ENCODE data around the gene SESTD1.

Gene SESTD1

GRCh38 chr2:179302764-179303571 lies 38.3 kb upstream of the SESTD1 start:
- Histone ChIP-seq H3K79me2 (ENCODE audit: insufficient read depth, low read length) (no peaks in the 10 kb centered on the region), H3K9ac (ENCODE audit: low read depth, low read length, poor library complexity, severe bottlenecking) (no peak overlapping the region), H3K9me2 (replicated peaks; ENCODE audit: low read depth, low read length) (no peaks in the 10 kb centered on the region), H3K36me3 (ENCODE audit: insufficient read depth, low read length) (no peaks in the 10 kb centered on the region), H3F3A (ENCODE audit: low read depth) (no peaks in the 10 kb centered on the region), H3K4me1 (ENCODE audit: insufficient read depth, low read length, poor library complexity, severe bottlenecking) (no peaks in the 10 kb centered on the region), H3K4me2 (ENCODE audit: low read depth, low read length, poor library complexity, severe bottlenecking) (no peak overlapping the region), H4K20me1 (ENCODE audit: insufficient read depth, low read length, poor library complexity, severe bottlenecking) (no peaks in the 10 kb centered on the region), H3K27me3 (ENCODE audit: insufficient read depth, low read length, poor library complexity, severe bottlenecking) (no peaks in the 10 kb centered on the region), H3K4me3 (ENCODE audit: low read length, poor library complexity, severe bottlenecking) (no peak overlapping the region), H2AFZ (ENCODE audit: low read length) (no peak overlapping the region), H3K9me3 (ENCODE audit: insufficient read depth, low read depth, low read length) (peaks cover 4% of the 10 kb centered on the region; the same call in 1 of the 2 replicates)
- TF ChIP-seq CTCF (conservative IDR thresholded peaks at IDR 0.05; ENCODE audit: low read length) (no peak), EZH2phosphoT487 (IDR thresholded peaks at IDR 0.05; ENCODE audit: borderline replicate concordance) (no peak)

- H3K79me2 ChIP-seq (ENCODE audit: insufficient read depth, low read length) = no peaks in the 10 kb centered on the region
Observed at GRCh38 chr2:179302149-179302548, 37.5 kb upstream of the SESTD1 start.

DNA sequence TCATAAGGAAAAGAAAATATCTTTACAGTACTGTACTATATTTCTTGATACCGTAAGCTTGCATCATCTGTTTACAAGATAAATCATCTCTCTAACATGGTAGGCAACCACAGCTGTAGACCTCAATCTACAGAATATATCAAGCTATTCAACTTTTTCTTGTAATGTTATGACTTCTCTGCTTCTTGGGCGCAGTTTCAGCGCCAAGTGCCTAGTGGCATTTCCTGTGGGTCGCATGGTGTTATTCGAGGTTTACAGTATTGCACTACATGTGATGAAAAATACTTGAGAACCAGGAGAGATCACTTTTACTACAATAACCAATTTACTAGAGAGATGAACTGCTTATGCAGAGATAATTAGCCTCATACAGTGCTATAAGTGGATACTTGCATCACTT lies 34.0 kb upstream of the SESTD1 start:
- Histone ChIP-seq H3K9me3 (ENCODE audit: insufficient read depth, low read depth, low read length) (peaks cover 4% of the 10 kb centered on the region; the same call in 1 of the 2 replicates), H3K27me3 (ENCODE audit: insufficient read depth, low read length, poor library complexity, severe bottlenecking) (no peaks in the 10 kb centered on the region), H3F3A (ENCODE audit: low read depth) (no peaks in the 10 kb centered on the region), H4K20me1 (ENCODE audit: insufficient read depth, low read length, poor library complexity, severe bottlenecking) (no peaks in the 10 kb centered on the region), H3K36me3 (ENCODE audit: insufficient read depth, low read length) (no peaks in the 10 kb centered on the region), H3K4me2 (ENCODE audit: low read depth, low read length, poor library complexity, severe bottlenecking) (no peak overlapping the region), H3K9ac (ENCODE audit: low read depth, low read length, poor library complexity, severe bottlenecking) (no peak overlapping the region), H3K79me2 (ENCODE audit: insufficient read depth, low read length) (no peaks in the 10 kb centered on the region), H3K4me3 (ENCODE audit: low read length, poor library complexity, severe bottlenecking) (no peak overlapping the region), H3K9me2 (replicated peaks; ENCODE audit: low read depth, low read length) (no peaks in the 10 kb centered on the region), H3K4me1 (ENCODE audit: insufficient read depth, low read length, poor library complexity, severe bottlenecking) (no peaks in the 10 kb centered on the region), H2AFZ (ENCODE audit: low read length) (no peak overlapping the region)
- TF ChIP-seq EZH2phosphoT487 (IDR thresholded peaks at IDR 0.05; ENCODE audit: borderline replicate concordance) (no peak), CTCF (conservative IDR thresholded peaks at IDR 0.05; ENCODE audit: low read length) (no peak)

More at GRCh38 chr2:179302149-179302548, 37.5 kb upstream of the SESTD1 start:
- Histone ChIP-seq H3K9ac (ENCODE audit: low read depth, low read length, poor library complexity, severe bottlenecking) (no peak overlapping the region), H3K4me3 (ENCODE audit: low read length, poor library complexity, severe bottlenecking) (no peak overlapping the region), H3K36me3 (ENCODE audit: insufficient read depth, low read length) (no peaks in the 10 kb centered on the region), H3K4me1 (ENCODE audit: insufficient read depth, low read length, poor library complexity, severe bottlenecking) (no peaks in the 10 kb centered on the region), H2AFZ (ENCODE audit: low read length) (no peak overlapping the region), H3F3A (ENCODE audit: low read depth) (no peaks in the 10 kb centered on the region), H4K20me1 (ENCODE audit: insufficient read depth, low read length, poor library complexity, severe bottlenecking) (no peaks in the 10 kb centered on the region), H3K9me2 (replicated peaks; ENCODE audit: low read depth, low read length) (no peaks in the 10 kb centered on the region), H3K4me2 (ENCODE audit: low read depth, low read length, poor library complexity, severe bottlenecking) (no peak overlapping the region), H3K27me3 (ENCODE audit: insufficient read depth, low read length, poor library complexity, severe bottlenecking) (no peaks in the 10 kb centered on the region), H3K9me3 (ENCODE audit: insufficient read depth, low read depth, low read length) (peaks cover 4% of the 10 kb centered on the region; the same call in 1 of the 2 replicates)
- TF ChIP-seq EZH2phosphoT487 (IDR thresholded peaks at IDR 0.05; ENCODE audit: borderline replicate concordance) (no peak), CTCF (conservative IDR thresholded peaks at IDR 0.05; ENCODE audit: low read length) (no peak)

Measured in Loucy (cell line).